ENCODE data around the gene PDZD4.

DNA sequence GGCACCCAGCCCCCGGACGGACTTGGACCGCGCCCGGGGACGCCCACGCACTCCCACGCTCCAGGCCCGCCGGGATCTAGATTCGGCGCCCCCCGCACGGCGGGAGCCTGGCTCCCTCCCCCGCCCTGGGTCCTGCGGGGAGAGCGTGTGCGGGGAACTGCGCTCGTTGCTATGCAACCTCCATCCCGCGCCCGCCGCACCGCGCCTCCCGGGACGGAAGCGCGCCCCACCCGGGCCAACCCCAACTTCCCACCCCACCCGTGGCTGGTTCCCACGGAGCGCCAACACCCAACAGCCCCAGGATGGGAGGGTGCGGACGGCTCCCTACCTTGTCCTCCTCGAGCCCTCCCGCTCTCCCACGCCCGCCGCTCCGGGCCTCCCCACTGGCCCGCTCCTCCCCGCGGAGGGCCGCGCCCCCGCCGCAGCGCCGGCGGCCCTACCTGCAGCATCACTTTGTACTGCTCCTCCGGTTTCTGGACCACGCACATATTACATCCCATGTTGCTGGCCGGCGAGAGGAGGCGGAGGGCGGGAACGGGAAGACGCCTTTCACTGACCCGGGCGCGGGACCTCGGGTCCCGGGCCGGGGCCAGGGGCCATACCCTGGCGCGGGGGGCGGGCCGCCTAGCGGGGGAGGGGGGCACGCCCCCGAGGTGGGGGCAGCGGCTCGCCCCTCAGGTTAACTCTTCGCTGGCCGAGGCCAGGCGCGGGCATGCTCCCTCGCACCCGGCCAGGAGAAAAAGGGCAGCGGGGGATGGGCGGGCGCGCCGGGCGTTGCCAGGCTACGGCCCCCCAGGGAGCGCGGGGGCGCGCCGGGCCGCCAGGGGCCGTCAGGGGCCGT, at the start of gene PDZD4:
- TF ChIP-seq EZH2 (IDR thresholded peaks at IDR 0.05; ENCODE audit: insufficient read depth, poor library complexity, severe bottlenecking) = peak; percentile 90
- TF ChIP-seq EZH2phosphoT487 (IDR thresholded peaks at IDR 0.05; ENCODE audit: insufficient read depth, low read depth) = peak; percentile 56; the same call in 1 of the 2 replicates

All from GM23248 (cell line).